Liver (tissue), 9 donors: ENCODE data around the gene LHFPL3. TPM values are rescaled to one million over a fixed set of nuclear protein-coding genes. Genes with fewer than 3 reads are reported as not detected.

Experiments used
- DNase-seq: peaks from one replicate; pipeline ENCODE4 v3.0.0-alpha.2; 2017; ENCODE audit warnings: low spot score
- H3K27ac ChIP-seq, 2 donors: one replicate each; pipeline ENCODE4 v1.7.0; 2013; ENCODE audit warnings: inconsistent platforms in 2 of 2, low read length in 2 of 2, control low read depth in 1 of 2, low read depth in 1 of 2, mild to moderate bottlenecking in 1 of 2
- H3K27me3 ChIP-seq, 4 donors: one replicate each; pipeline versions ENCODE4 v1.6.1 to v1.7.0; 2013; ENCODE audit warnings: low read length in 3 of 4, inconsistent platforms in 1 of 4, mild to moderate bottlenecking in 1 of 4, moderate library complexity in 1 of 4; ENCODE audit not compliant: control insufficient read depth in 4 of 4, insufficient read depth in 4 of 4
- H3K36me3 ChIP-seq, 4 donors: one replicate each; pipeline versions ENCODE4 v1.6.1 to v1.7.0; 2013; ENCODE audit warnings: low read length in 3 of 4, mild to moderate bottlenecking in 3 of 4, low read depth in 1 of 4, moderate library complexity in 1 of 4; ENCODE audit not compliant: control insufficient read depth in 4 of 4, insufficient read depth in 3 of 4
- H3K4me1 ChIP-seq, 4 donors: one replicate each; pipeline versions ENCODE4 v1.6.1 to v1.7.0; 2013; ENCODE audit warnings: low read length in 3 of 4, mild to moderate bottlenecking in 3 of 4, moderate library complexity in 1 of 4; ENCODE audit not compliant: control insufficient read depth in 4 of 4, insufficient read depth in 4 of 4
- H3K4me3 ChIP-seq, 3 donors: one replicate each; pipeline versions ENCODE4 v1.6.1 to v1.7.0; 2013; ENCODE audit warnings: low read length in 3 of 3, control low read depth in 1 of 3, low read depth in 1 of 3, mild to moderate bottlenecking in 1 of 3
- H3K9ac ChIP-seq, 2 donors: one replicate each; pipeline ENCODE4 v1.7.0; 2013; ENCODE audit warnings: low read length in 2 of 2, mild to moderate bottlenecking in 2 of 2, moderate library complexity in 2 of 2, control low read depth in 1 of 2, low read depth in 1 of 2
- H3K9me3 ChIP-seq, 4 donors: one replicate each; pipeline versions ENCODE4 v1.6.1 to v1.7.0; 2013; ENCODE audit warnings: low read length in 3 of 4; ENCODE audit not compliant: control insufficient read depth in 4 of 4
- EGR1 ChIP-seq, 2 donors: IDR thresholded peaks; 2 replicates each; pipeline ENCODE4 v1.6.1; 2016 to 2018; ENCODE audit warnings: antibody characterized with exemption in 2 of 2, low read depth in 2 of 2
- FOXA1 ChIP-seq: IDR thresholded peaks from 2 replicates; pipeline ENCODE4 v1.6.1; 2016; ENCODE audit warnings: antibody characterized with exemption
- FOXA2 ChIP-seq: IDR thresholded peaks from 2 replicates; pipeline ENCODE4 v1.6.1; 2016; ENCODE audit warnings: antibody characterized with exemption
- GABPA ChIP-seq, 2 donors: IDR thresholded peaks in 1 of 2; conservative IDR thresholded peaks in 1 of 2; 2 replicates each; pipeline ENCODE4 v1.6.1; 2016; ENCODE audit warnings: antibody characterized with exemption in 2 of 2, mild to moderate bottlenecking in 1 of 2, moderate library complexity in 1 of 2
- HNF4A ChIP-seq, 2 donors: conservative IDR thresholded peaks; 2 replicates each; pipeline ENCODE4 v1.6.1; 2016; ENCODE audit warnings: antibody characterized with exemption in 2 of 2, mild to moderate bottlenecking in 2 of 2
- HNF4G ChIP-seq: IDR thresholded peaks from 2 replicates; pipeline ENCODE4 v1.6.1; 2016; ENCODE audit warnings: antibody characterized with exemption
- JUND ChIP-seq, 2 donors: IDR thresholded peaks; 2 replicates each; pipeline ENCODE4 v1.6.1; 2016; ENCODE audit warnings: antibody characterized with exemption in 2 of 2
- NR2F2 ChIP-seq: IDR thresholded peaks from 2 replicates; pipeline ENCODE4 v1.6.1; 2016; ENCODE audit warnings: antibody characterized with exemption
- RAD21 ChIP-seq, 2 donors: IDR thresholded peaks; 2 replicates each; pipeline ENCODE4 v1.6.1; 2016; ENCODE audit warnings: antibody characterized with exemption in 2 of 2, mild to moderate bottlenecking in 2 of 2
- RXRA ChIP-seq, 2 donors: IDR thresholded peaks; 2 replicates each; pipeline ENCODE4 v1.6.1; 2017 to 2018; ENCODE audit warnings: antibody characterized with exemption in 2 of 2, mild to moderate bottlenecking in 1 of 2
- SP1 ChIP-seq: IDR thresholded peaks from 2 replicates; pipeline ENCODE4 v1.6.1; 2018; ENCODE audit warnings: antibody characterized with exemption, mild to moderate bottlenecking
- TAF1 ChIP-seq: conservative IDR thresholded peaks from 2 replicates; pipeline ENCODE4 v1.6.1; 2016; ENCODE audit warnings: antibody characterized with exemption, mild to moderate bottlenecking
- YY1 ChIP-seq: IDR thresholded peaks from 2 replicates; pipeline ENCODE4 v1.6.1; 2016; ENCODE audit warnings: antibody characterized with exemption, mild to moderate bottlenecking
- WGBS: extraction: QIAGEN DNeasy Blood & Tissue Kit; methylation state at CpG from one replicate; pipeline ENCODE4 v1.1.7; 2013; 5-methylcytosine and 5-hydroxymethylcytosine counted together
- polyA plus RNA-seq, 2 donors: library from polyadenylated mRNA; stranded (reverse) in 1 of 2; unstranded in 1 of 2; fragments of 200-250 nt in 1 of 2; fragments of >200 nt in 1 of 2; fragmentation: Nextera tagmentation in 1 of 2; extraction: Ambion mirVana in 1 of 2; gene quantifications; one replicate each; pipeline versions ENCODE4 v1.2.1 to v1.2.3, GENCODE V29; 2013 to 2015
- total RNA-seq, 2 donors: library from RNA; depleted of rRNA; stranded (reverse); fragments of >200 nt; gene quantifications; one replicate each; pipeline ENCODE4 v1.2.3, GENCODE V29; 2014
- TF ChIP-seq, protein P1 (sequence below): IDR thresholded peaks from 2 replicates; pipeline ENCODE4 v1.6.1; 2016; ENCODE audit warnings: antibody characterized with exemption
- TF ChIP-seq, protein P2 (sequence below): IDR thresholded peaks from 2 replicates; pipeline ENCODE4 v1.6.1; 2016; ENCODE audit warnings: antibody characterized with exemption, mild to moderate bottlenecking
- TF ChIP-seq, protein P3 (sequence below): IDR thresholded peaks from 2 replicates; pipeline ENCODE4 v1.6.1; 2016; ENCODE audit warnings: antibody characterized with exemption
- TF ChIP-seq, protein P4 (sequence below): fragments of 150-350 bp; IDR thresholded peaks from 2 replicates; pipeline ENCODE4 v1.5.1; 2017; ENCODE audit warnings: improper control_type of control experiment, low read depth, low read length; ENCODE audit not compliant: missing input control
- TF ChIP-seq, protein P5 (sequence below): IDR thresholded peaks from 2 replicates; pipeline ENCODE4 v1.6.1; 2016; ENCODE audit warnings: antibody characterized with exemption
- donor health status: healthy.
- donor health status: healthy.
- donor health status: healthy.
- donor health status: healthy.
- donor health status: healthy.

The LHFPL3 gene
- total and polyA plus RNA-seq, 4 donors: not detected

DNA sequence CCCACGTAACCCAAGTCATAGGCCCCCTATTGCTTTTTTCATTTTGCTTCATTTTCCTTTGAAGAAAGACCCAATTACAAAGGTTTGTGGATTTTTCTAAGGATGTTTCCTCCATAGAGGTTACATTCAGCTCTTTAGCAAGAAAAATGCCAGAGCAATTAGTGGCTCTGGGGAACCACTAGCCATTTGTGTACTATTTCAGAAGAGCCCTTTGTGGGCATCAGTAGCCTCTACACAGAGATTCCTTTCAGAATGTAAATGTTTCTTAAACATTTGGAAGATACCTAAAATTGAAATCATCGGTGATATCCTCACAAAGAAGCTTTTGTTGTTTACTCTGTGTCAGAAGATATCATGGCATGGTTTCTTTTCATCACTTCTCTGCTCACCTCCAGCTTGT lies 394.6 kb downstream of the LHFPL3 start:
- WGBS: 73% methylated on average over 2 of the region's 2 CpGs
- DNase-seq: no peak
- Histone ChIP-seq H3K9ac (no peak overlapping the region), H3K9me3 (peaks cover 0 to under 1% (median 0%) of the 10 kb centered on the region in 4 donors), H3K27ac (no peak overlapping the region), H3K4me3 (no peak overlapping the region), H3K36me3 (no peaks in the 10 kb centered on the region), H3K27me3 (peaks cover 0 to 8% (median 0%) of the 10 kb centered on the region in 4 donors), H3K4me1 (no peaks in the 10 kb centered on the region)
- TF ChIP-seq EGR1 (IDR thresholded peaks at IDR 0.05; ENCODE audit: low read depth in 2 of 2) (no peak), JUND (IDR thresholded peaks at IDR 0.05) (no peak), FOXA1 (no peak), TAF1 (no peak), GABPA (IDR thresholded peaks at IDR 0.05 in 1 of 2, conservative IDR thresholded peaks at IDR 0.05 in 1 of 2) (no peak), RAD21 (IDR thresholded peaks at IDR 0.05) (no peak), YY1 (no peak), RXRA (IDR thresholded peaks at IDR 0.05) (no peak)
- TF ChIP-seq, protein P1, sequence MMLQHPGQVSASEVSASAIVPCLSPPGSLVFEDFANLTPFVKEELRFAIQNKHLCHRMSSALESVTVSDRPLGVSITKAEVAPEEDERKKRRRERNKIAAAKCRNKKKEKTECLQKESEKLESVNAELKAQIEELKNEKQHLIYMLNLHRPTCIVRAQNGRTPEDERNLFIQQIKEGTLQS: no peak
- TF ChIP-seq, protein P2, sequence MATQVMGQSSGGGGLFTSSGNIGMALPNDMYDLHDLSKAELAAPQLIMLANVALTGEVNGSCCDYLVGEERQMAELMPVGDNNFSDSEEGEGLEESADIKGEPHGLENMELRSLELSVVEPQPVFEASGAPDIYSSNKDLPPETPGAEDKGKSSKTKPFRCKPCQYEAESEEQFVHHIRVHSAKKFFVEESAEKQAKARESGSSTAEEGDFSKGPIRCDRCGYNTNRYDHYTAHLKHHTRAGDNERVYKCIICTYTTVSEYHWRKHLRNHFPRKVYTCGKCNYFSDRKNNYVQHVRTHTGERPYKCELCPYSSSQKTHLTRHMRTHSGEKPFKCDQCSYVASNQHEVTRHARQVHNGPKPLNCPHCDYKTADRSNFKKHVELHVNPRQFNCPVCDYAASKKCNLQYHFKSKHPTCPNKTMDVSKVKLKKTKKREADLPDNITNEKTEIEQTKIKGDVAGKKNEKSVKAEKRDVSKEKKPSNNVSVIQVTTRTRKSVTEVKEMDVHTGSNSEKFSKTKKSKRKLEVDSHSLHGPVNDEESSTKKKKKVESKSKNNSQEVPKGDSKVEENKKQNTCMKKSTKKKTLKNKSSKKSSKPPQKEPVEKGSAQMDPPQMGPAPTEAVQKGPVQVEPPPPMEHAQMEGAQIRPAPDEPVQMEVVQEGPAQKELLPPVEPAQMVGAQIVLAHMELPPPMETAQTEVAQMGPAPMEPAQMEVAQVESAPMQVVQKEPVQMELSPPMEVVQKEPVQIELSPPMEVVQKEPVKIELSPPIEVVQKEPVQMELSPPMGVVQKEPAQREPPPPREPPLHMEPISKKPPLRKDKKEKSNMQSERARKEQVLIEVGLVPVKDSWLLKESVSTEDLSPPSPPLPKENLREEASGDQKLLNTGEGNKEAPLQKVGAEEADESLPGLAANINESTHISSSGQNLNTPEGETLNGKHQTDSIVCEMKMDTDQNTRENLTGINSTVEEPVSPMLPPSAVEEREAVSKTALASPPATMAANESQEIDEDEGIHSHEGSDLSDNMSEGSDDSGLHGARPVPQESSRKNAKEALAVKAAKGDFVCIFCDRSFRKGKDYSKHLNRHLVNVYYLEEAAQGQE: no peak
- TF ChIP-seq, protein P3, sequence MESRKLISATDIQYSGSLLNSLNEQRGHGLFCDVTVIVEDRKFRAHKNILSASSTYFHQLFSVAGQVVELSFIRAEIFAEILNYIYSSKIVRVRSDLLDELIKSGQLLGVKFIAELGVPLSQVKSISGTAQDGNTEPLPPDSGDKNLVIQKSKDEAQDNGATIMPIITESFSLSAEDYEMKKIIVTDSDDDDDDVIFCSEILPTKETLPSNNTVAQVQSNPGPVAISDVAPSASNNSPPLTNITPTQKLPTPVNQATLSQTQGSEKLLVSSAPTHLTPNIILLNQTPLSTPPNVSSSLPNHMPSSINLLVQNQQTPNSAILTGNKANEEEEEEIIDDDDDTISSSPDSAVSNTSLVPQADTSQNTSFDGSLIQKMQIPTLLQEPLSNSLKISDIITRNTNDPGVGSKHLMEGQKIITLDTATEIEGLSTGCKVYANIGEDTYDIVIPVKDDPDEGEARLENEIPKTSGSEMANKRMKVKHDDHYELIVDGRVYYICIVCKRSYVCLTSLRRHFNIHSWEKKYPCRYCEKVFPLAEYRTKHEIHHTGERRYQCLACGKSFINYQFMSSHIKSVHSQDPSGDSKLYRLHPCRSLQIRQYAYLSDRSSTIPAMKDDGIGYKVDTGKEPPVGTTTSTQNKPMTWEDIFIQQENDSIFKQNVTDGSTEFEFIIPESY: no peak
- TF ChIP-seq, protein P4, sequence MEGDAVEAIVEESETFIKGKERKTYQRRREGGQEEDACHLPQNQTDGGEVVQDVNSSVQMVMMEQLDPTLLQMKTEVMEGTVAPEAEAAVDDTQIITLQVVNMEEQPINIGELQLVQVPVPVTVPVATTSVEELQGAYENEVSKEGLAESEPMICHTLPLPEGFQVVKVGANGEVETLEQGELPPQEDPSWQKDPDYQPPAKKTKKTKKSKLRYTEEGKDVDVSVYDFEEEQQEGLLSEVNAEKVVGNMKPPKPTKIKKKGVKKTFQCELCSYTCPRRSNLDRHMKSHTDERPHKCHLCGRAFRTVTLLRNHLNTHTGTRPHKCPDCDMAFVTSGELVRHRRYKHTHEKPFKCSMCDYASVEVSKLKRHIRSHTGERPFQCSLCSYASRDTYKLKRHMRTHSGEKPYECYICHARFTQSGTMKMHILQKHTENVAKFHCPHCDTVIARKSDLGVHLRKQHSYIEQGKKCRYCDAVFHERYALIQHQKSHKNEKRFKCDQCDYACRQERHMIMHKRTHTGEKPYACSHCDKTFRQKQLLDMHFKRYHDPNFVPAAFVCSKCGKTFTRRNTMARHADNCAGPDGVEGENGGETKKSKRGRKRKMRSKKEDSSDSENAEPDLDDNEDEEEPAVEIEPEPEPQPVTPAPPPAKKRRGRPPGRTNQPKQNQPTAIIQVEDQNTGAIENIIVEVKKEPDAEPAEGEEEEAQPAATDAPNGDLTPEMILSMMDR: no peak

DNA sequence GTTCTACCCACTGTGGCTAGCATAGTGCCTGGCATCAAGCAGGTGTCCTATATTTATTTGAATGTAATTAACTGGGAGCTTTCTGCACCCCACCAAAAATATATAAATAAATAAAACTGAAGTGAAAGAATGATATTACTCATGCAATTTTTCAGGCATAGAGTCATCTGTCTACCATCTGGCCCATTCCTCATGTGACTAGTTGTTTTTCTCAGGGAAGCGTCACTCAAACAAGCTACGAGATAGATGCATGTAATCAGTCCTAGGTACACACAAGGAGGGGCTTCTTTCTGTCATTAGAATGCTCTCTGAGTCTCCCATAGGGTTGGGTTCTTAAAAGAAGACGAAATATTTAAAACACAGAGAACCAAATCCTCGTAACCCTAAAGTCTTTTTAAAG lies 430.1 kb downstream of the LHFPL3 start:
- Histone ChIP-seq H3K4me1 (no peaks in the 10 kb centered on the region), H3K27me3 (peaks cover 0 to 3% (median 0%) of the 10 kb centered on the region in 4 donors), H3K4me3 (no peak overlapping the region), H3K9me3 (peaks cover 0 to 2% (median 0%) of the 10 kb centered on the region in 4 donors), H3K36me3 (no peaks in the 10 kb centered on the region), H3K27ac (no peak overlapping the region), H3K9ac (no peak overlapping the region)
- no peak for TF ChIP-seq EGR1 (IDR thresholded peaks at IDR 0.05; ENCODE audit: low read depth in 2 of 2)
- TF ChIP-seq HNF4A (conservative IDR thresholded peaks at IDR 0.05): no peak
- TF ChIP-seq SP1: no peak
- TF ChIP-seq YY1: no peak
- TF ChIP-seq, protein P1: no peak
- TF ChIP-seq FOXA1: no peak
- no peak for TF ChIP-seq HNF4G
- TF ChIP-seq, protein P3: no peak
- TF ChIP-seq, protein P4: no peak
- TF ChIP-seq TAF1: no peak
- TF ChIP-seq, protein P5, sequence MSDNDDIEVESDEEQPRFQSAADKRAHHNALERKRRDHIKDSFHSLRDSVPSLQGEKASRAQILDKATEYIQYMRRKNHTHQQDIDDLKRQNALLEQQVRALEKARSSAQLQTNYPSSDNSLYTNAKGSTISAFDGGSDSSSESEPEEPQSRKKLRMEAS: no peak
- TF ChIP-seq FOXA2: no peak
- no peak for TF ChIP-seq NR2F2
- no peak for DNase-seq
- WGBS: 47% methylated on average over 4 of the region's 4 CpGs
